Trophoblast cell (in vitro differentiated cells and primary cell): ENCODE measurements around the gene CASP2.
"Not testable (repeated sequence)": the region's sequence is repeated elsewhere in the genome, so short reads cannot be mapped to it uniquely, and the experiment has no call there.

ENCODE experiments used
- DNase-seq, 2 donors: peaks; one replicate each; pipeline ENCODE4 v3.0.0-alpha.2; 2016
- H2AFZ ChIP-seq: 2 replicates; pipeline ENCODE4 v1.6.1; 2013; ENCODE audit warnings: low read length, moderate library complexity, mild to moderate bottlenecking; ENCODE audit not compliant: insufficient read depth, poor library complexity
- H2AK5ac ChIP-seq: 2 replicates; pipeline ENCODE4 v1.6.1; 2013; ENCODE audit warnings: mild to moderate bottlenecking, low read length
- H2BK120ac ChIP-seq: 2 replicates; pipeline ENCODE4 v1.6.1; 2013; ENCODE audit warnings: low read length, mild to moderate bottlenecking, moderate library complexity; ENCODE audit not compliant: insufficient read depth, poor library complexity
- H2BK12ac ChIP-seq: 2 replicates; pipeline ENCODE4 v1.6.1; 2013; ENCODE audit warnings: mild to moderate bottlenecking, low read length, moderate library complexity
- H2BK5ac ChIP-seq: 2 replicates; pipeline ENCODE4 v1.6.1; 2013; ENCODE audit warnings: low read length, low read depth, moderate library complexity, mild to moderate bottlenecking; ENCODE audit not compliant: poor library complexity
- H3K14ac ChIP-seq: 2 replicates; pipeline ENCODE4 v1.6.1; 2013; ENCODE audit warnings: mild to moderate bottlenecking, low read length
- H3K18ac ChIP-seq: 2 replicates; pipeline ENCODE4 v1.6.1; 2013; ENCODE audit warnings: mild to moderate bottlenecking, low read length
- H3K23ac ChIP-seq: 2 replicates; pipeline ENCODE4 v1.6.1; 2013; ENCODE audit warnings: low read length
- H3K27ac ChIP-seq: 2 replicates; pipeline ENCODE4 v1.5.1; 2013; ENCODE audit warnings: low read depth, mild to moderate bottlenecking, inconsistent platforms, low read length, moderate library complexity
- H3K27me3 ChIP-seq: 2 replicates; pipeline ENCODE4 v1.6.1; 2013; ENCODE audit warnings: inconsistent platforms, mild to moderate bottlenecking, low read length, moderate library complexity; ENCODE audit not compliant: insufficient read depth
- H3K36me3 ChIP-seq, 2 experiments: 1 replicate in 1 of 2; 2 replicates in 1 of 2; pipeline ENCODE4 v1.6.1; 2013; ENCODE audit warnings: low read length in 2 of 2, mild to moderate bottlenecking in 2 of 2, moderate library complexity in 1 of 2; ENCODE audit not compliant: insufficient read depth in 2 of 2, control insufficient read depth in 1 of 2
- H3K4ac ChIP-seq: 2 replicates; pipeline ENCODE4 v1.6.1; 2013; ENCODE audit warnings: low read depth, mild to moderate bottlenecking, low read length, moderate library complexity
- H3K4me1 ChIP-seq, 2 experiments: 1 replicate in 1 of 2; 2 replicates in 1 of 2; pipeline ENCODE4 v1.6.1; 2013; ENCODE audit warnings: low read length in 2 of 2, mild to moderate bottlenecking in 2 of 2, moderate library complexity in 1 of 2; ENCODE audit not compliant: insufficient read depth in 2 of 2, control insufficient read depth in 1 of 2
- H3K4me2 ChIP-seq: 2 replicates; pipeline ENCODE4 v1.6.1; 2013; ENCODE audit warnings: inconsistent platforms, mild to moderate bottlenecking, low read length, moderate library complexity
- H3K4me3 ChIP-seq: 2 replicates; pipeline ENCODE4 v1.5.1; 2013; ENCODE audit warnings: mild to moderate bottlenecking, low read depth, low read length, inconsistent platforms
- H3K79me1 ChIP-seq: one replicate; pipeline ENCODE4 v1.6.1; 2013; ENCODE audit warnings: low read length
- H3K79me2 ChIP-seq: 2 replicates; pipeline ENCODE4 v1.6.1; 2013; ENCODE audit warnings: low read length, mild to moderate bottlenecking; ENCODE audit not compliant: control insufficient read depth, insufficient read depth, poor library complexity
- H3K9ac ChIP-seq: 2 replicates; pipeline ENCODE4 v1.6.1; 2013; ENCODE audit warnings: mild to moderate bottlenecking, low read length
- H3K9me3 ChIP-seq: 2 replicates; pipeline ENCODE4 v1.6.1; 2013; ENCODE audit warnings: low read depth, mild to moderate bottlenecking, control low read depth, inconsistent platforms, low read length; ENCODE audit not compliant: insufficient read depth
- H4K12ac ChIP-seq: 2 replicates; pipeline ENCODE4 v1.6.1; 2013; ENCODE audit warnings: low read depth, mild to moderate bottlenecking, low read length, moderate library complexity
- H4K8ac ChIP-seq: 2 replicates; pipeline ENCODE4 v1.6.1; 2013; ENCODE audit warnings: low read depth, mild to moderate bottlenecking, low read length, moderate library complexity
- H4K91ac ChIP-seq: one replicate; pipeline ENCODE4 v1.6.1; 2013; ENCODE audit warnings: low read depth, mild to moderate bottlenecking, low read length, moderate library complexity
- WGBS: extraction: QIAGEN DNeasy Blood & Tissue Kit; methylation state at CpG from one replicate; pipeline ENCODE4 v1.1.7; 2013; ENCODE audit warnings: missing lambda C conversion rate; ENCODE audit not compliant: insufficient read length, insufficient coverage; ENCODE audit errors: extremely low coverage; 5-methylcytosine and 5-hydroxymethylcytosine counted together

Gene CASP2

DNA sequence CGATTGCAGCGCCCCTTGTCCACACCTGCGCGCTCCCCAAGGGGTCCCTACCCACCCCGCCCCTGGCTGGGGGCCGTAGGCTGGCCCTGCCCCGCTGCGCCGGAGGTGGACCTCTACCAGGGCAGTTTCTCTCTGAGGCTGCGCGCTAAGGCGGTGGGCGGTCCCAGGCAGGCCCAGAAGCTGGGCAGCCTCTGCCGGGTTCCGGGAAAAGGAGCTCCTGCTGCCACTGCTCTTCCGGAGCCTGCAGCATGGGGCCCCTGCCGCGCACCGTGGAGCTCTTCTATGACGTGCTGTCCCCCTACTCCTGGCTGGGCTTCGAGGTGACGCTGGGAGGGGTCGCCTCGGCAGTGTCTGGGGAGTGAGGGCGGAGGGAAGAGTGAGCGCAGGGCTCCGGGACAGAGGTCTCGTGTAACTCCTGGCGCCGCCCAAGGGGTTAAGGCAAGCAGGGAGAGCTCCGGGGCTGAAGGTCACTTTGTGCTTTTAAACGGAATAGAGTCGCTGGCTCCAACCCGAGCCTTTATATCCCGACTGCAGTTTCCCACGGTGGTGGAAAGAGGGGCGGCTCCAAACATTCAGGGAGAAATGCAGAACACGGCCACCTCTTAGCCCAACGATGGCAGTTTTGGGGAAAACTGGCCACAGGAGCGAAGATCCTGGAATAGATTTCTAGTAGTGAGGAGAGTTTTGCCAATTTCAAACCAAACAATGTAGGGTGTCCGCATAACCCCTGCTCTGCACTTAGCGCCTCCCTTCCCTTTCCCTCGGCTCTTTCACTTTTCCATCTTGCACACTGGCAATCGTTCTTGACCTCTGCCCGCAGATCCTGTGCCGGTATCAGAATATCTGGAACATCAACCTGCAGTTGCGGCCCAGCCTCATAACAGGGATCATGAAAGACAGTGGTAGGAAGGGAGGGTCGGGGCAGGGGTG, 24.6 kb upstream of the CASP2 start, which contains the start of gene GSTK1:
TSS of gene GSTK1 (plus strand) at position 176 of the 930 bp plus-strand sequence. CDS start at position 249, 73 bp downstream.
- H4K91ac ChIP-seq: peak within 1 kb of the TSS; percentile 94
- H4K8ac ChIP-seq: peak within 1 kb of the TSS; percentile 98
- no peak within 1 kb of the TSS for H3K23ac ChIP-seq
- peak within 1 kb of the TSS; percentile 92 for H2BK120ac ChIP-seq
- H3K27me3 ChIP-seq: no peaks in the 10 kb centered on the region
- H2AFZ ChIP-seq: peak within 1 kb of the TSS; percentile 100
- peak; percentile 66 to 76 for DNase-seq
- H3K18ac ChIP-seq: peak within 1 kb of the TSS; percentile 95
- WGBS: no CpG with 5 or more reads among the region's 48 CpGs
- H3K4ac ChIP-seq: peak within 1 kb of the TSS; percentile 85
- H3K79me1 ChIP-seq: peaks cover 7% of the 10 kb centered on the region
- H3K4me2 ChIP-seq: peak within 1 kb of the TSS; percentile 77
- peak within 1 kb of the TSS; percentile 99 for H3K14ac ChIP-seq
- H2BK12ac ChIP-seq: peak within 1 kb of the TSS; percentile 29
- H2BK5ac ChIP-seq: peak within 1 kb of the TSS; percentile 95
- peak within 1 kb of the TSS; percentile 93 for H3K9ac ChIP-seq
- H2AK5ac ChIP-seq: peak within 1 kb of the TSS; percentile 87
- peaks cover 4 to 10% of the 10 kb centered on the region in 2 experiments for H3K4me1 ChIP-seq
- peak within 1 kb of the TSS; percentile 93 for H3K4me3 ChIP-seq
- H3K27ac ChIP-seq: peak within 1 kb of the TSS; percentile 54
- peaks cover 8% of the 10 kb centered on the region for H3K79me2 ChIP-seq
- H3K36me3 ChIP-seq: peaks cover 19% of the 10 kb centered on the region in 2 experiments
- no peaks in the 10 kb centered on the region for H3K9me3 ChIP-seq
- H4K12ac ChIP-seq: peak within 1 kb of the TSS; percentile 98

DNA sequence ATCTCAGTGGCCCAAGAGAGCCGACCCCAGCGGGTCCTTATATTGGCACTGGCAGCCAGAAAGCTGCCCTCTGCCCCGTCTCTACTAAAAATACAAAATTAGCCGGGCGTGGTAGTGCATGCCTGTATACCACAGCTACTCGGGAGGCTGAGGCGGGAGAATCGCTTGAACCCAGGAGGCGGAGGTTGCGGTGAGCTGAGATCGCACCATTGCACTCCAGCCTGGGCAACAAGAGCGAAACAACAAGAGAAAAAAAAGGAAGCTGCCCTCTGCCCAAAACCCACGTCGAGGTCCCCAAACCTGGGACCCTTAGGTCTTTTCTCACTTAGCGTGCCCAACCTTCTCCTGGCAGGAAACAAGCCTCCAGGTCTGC, 24.0 kb upstream of the CASP2 start:
- H2BK12ac ChIP-seq, H3K4me1 ChIP-seq, H2AFZ ChIP-seq, H3K27ac ChIP-seq, H3K79me1 ChIP-seq, H3K9ac ChIP-seq, H3K79me2 ChIP-seq, H3K9me3 ChIP-seq, H3K4me3 ChIP-seq, H3K23ac ChIP-seq, H4K91ac ChIP-seq, DNase-seq, H2BK5ac ChIP-seq, H4K8ac ChIP-seq, H2BK120ac ChIP-seq, H3K27me3 ChIP-seq: not testable (repeated sequence)
- H3K14ac ChIP-seq: peak overlapping the region; percentile 99
- peaks cover 24 to 25% of the 10 kb centered on the region in 2 experiments for H3K36me3 ChIP-seq
- peak overlapping the region; percentile 95 for H3K18ac ChIP-seq
- peak overlapping the region; percentile 87 for H2AK5ac ChIP-seq
- H4K12ac ChIP-seq: peak overlapping the region; percentile 77
- peak overlapping the region; percentile 85 for H3K4ac ChIP-seq
- WGBS: no CpG with 5 or more reads among the region's 15 CpGs
- peak overlapping the region; percentile 77 for H3K4me2 ChIP-seq

DNA sequence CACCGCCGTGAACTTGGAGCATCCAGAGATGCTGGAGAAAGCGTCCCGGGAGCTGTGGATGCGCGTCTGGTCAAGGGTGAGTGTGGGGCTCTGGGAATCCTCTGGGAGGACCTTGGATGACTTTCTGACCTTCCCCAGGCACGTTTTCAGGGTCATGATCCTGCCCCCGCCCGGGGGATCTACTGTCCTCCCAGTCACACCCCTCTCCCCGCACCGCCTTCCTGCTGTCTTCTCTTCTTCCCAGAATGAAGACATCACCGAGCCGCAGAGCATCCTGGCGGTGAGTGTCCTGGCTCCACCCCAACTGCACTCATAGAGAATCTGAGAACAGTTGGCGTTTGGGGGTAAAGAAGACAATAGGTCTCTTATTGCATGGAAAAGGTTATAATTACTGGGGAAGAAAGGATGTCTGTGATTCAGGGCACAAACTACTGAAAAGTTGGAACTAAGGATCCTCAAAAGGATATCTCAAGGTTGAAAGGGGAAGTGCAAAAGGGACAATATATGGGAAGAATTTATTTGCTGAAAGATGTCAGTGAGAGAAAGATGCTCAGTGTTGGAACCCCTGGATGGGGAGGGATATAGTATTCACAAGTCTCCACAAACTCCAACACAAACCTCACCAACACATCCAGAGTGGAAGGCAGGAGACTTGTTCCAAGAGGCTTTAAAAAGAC, 23.0 kb upstream of the CASP2 start:
- Histone ChIP-seq H3K4me3 (no peak overlapping the region), H3K36me3 (peaks cover 28 to 30% of the 10 kb centered on the region in 2 experiments), H3K27me3 (no peaks in the 10 kb centered on the region), H3K4ac (no peak overlapping the region), H3K79me2 (peaks cover 8% of the 10 kb centered on the region), H2BK5ac (no peak overlapping the region), H4K8ac (no peak overlapping the region), H2AFZ (no peak overlapping the region), H3K23ac (no peak overlapping the region), H3K18ac (no peak overlapping the region), H4K91ac (no peak overlapping the region), H2AK5ac (no peak overlapping the region), H2BK120ac (no peak overlapping the region), H4K12ac (peak overlapping the region; percentile 37), H3K4me1 (peaks cover 4 to 10% of the 10 kb centered on the region in 2 experiments), H2BK12ac (no peak overlapping the region), H3K9me3 (no peaks in the 10 kb centered on the region), H3K14ac (no peak overlapping the region), H3K79me1 (peaks cover 7% of the 10 kb centered on the region), H3K9ac (no peak overlapping the region), H3K4me2 (no peak overlapping the region), H3K27ac (no peak overlapping the region)
- no CpG with 5 or more reads among the region's 15 CpGs for WGBS
- no peak for DNase-seq

DNA sequence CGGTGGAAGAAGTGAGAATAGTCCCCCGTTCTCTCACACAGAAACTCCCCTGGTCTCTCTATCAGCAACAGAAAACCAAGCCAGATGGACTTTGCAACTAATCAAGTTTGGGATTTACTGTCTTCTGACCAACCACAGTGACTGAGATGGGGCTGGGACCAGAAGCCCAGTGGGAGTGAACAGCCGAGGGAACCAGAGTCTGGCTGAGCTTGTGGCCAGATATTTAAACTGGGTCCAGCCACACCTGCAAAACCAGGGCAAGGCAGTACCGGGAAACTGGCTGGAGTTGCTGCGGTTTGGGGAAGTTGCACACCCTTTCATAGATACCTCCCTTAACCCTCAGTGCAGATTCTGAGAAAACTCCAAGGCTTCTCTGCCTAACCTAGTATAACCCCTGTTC, 18.9 kb upstream of the CASP2 start:
- Histone ChIP-seq H2AFZ (no peak overlapping the region), H3K9me3 (no peaks in the 10 kb centered on the region), H3K27me3 (no peaks in the 10 kb centered on the region), H2BK120ac (no peak overlapping the region), H3K4me3 (no peak overlapping the region), H3K9ac (no peak overlapping the region), H3K23ac (no peak overlapping the region), H3K27ac (no peak overlapping the region), H2BK5ac (no peak overlapping the region), H3K79me1 (no peaks in the 10 kb centered on the region), H3K4ac (no peak overlapping the region), H4K8ac (no peak overlapping the region), H3K18ac (no peak overlapping the region), H3K14ac (no peak overlapping the region), H2AK5ac (no peak overlapping the region), H3K79me2 (no peaks in the 10 kb centered on the region), H4K91ac (no peak overlapping the region), H4K12ac (no peak overlapping the region), H2BK12ac (no peak overlapping the region), H3K4me1 (peaks cover 4% of the 10 kb centered on the region in 2 experiments), H3K4me2 (no peak overlapping the region), H3K36me3 (peaks cover 30% of the 10 kb centered on the region in 2 experiments)
- no CpG with 5 or more reads among the region's 5 CpGs for WGBS
- no peak for DNase-seq
